Activated CD4-positive, alpha-beta T cell treated with anti-CD3 and anti-CD28 coated beads for 36 hours (primary cell): ENCODE data around the gene TMED3. TPM values are rescaled to one million over a fixed set of nuclear protein-coding genes. Genes with fewer than 3 reads are reported as not detected.

Source experiments
- ATAC-seq: fragments of 200-7000 bp; cut with Tn5 transposase; one replicate; pipeline ENCODE4 v1.10.0; 2021; ENCODE audit warnings: mild to moderate bottlenecking, moderate library complexity
- CTCF ChIA-PET: fragments of 350-600 bp; sonication (Branson Sonifier 250); formaldehyde crosslinking; loops from one replicate; lab custom pipeline; 2021; ENCODE audit warnings: antibody characterized with exemption; lab: Charles Lee
- POLR2A ChIA-PET: fragments of 350-600 bp; sonication (Branson Sonifier 250); formaldehyde crosslinking; loops from one replicate; lab custom pipeline; 2021; ENCODE audit warnings: antibody characterized with exemption, inconsistent platforms; lab: Charles Lee
- DNase-seq: peaks from one replicate; pipeline ENCODE4 v3.0.0-alpha.2; 2020
- H3K27ac Mint-ChIP-seq: one replicate; pipeline ENCODE4 v1.8.0; 2021; ENCODE audit warnings: mixed read lengths
- H3K27me3 Mint-ChIP-seq: one replicate; pipeline ENCODE4 v1.8.0; 2021; ENCODE audit warnings: mixed read lengths
- H3K36me3 Mint-ChIP-seq: one replicate; pipeline ENCODE4 v1.8.0; 2021; ENCODE audit warnings: low read depth, mixed read lengths
- H3K4me1 Mint-ChIP-seq: one replicate; pipeline ENCODE4 v1.8.0; 2021; ENCODE audit warnings: mixed read lengths
- H3K4me3 Mint-ChIP-seq: one replicate; pipeline ENCODE4 v1.8.0; 2021; ENCODE audit warnings: mild to moderate bottlenecking, moderate library complexity, mixed read lengths
- H3K9me3 Mint-ChIP-seq: one replicate; pipeline ENCODE4 v1.8.0; 2021; ENCODE audit warnings: low read depth, mixed read lengths
- intact Hi-C, 2 experiments: fragments of 100-400 bp; cut with DNase I in 1 of 2; cut with micrococcal nuclease in 1 of 2; formaldehyde crosslinking; loops; one replicate each; pipeline versions ENCODE4 v1.14.2 to v1.15.1; 2022 to 2024; cut with DNase I, micrococcal nuclease
- total RNA-seq, 2 experiments: library from RNA; stranded (reverse); gene quantifications; one replicate each; pipeline ENCODE4 v1.2.3, GENCODE V29; 2021

Gene TMED3
- total RNA-seq, 2 experiments from 2014 or later: 33.5 to 37.2 TPM

- Mint-ChIP-seq H3K27ac (no peak overlapping the region), H3K4me3 (no peak overlapping the region), H3K36me3 (peaks cover 5% of the 10 kb centered on the region), H3K9me3 (no peaks in the 10 kb centered on the region), H3K4me1 (no peaks in the 10 kb centered on the region), H3K27me3 (no peaks in the 10 kb centered on the region)
- DNase-seq (no peak), ATAC-seq (no peak)
- POLR2A ChIA-PET: no interaction called here
- CTCF ChIA-PET: no interaction called here
- intact Hi-C loops: no loop called here
These were observed 46.7 kb downstream of the TMED3 start for GRCh38 chr15:79357566-79357965.

- no peaks in the 10 kb centered on the region for H3K4me1 Mint-ChIP-seq
- no peak overlapping the region for H3K27ac Mint-ChIP-seq
- POLR2A ChIA-PET: no interaction called here
- no peak overlapping the region for H3K4me3 Mint-ChIP-seq
- peaks cover 7% of the 10 kb centered on the region for H3K36me3 Mint-ChIP-seq
- H3K27me3 Mint-ChIP-seq: no peaks in the 10 kb centered on the region
- no peaks in the 10 kb centered on the region for H3K9me3 Mint-ChIP-seq
- intact Hi-C loops: no loop called here
- CTCF ChIA-PET: interaction anchor here (2.0 kb wide), 1 partner anchor 23 kb away, joined by 8 read pairs; no protein-coding TSS in a partner anchor
- DNase-seq (no peak), ATAC-seq (no peak)
These were observed 47.2 kb downstream of the TMED3 start for GRCh38 chr15:79358069-79358468.

DNA sequence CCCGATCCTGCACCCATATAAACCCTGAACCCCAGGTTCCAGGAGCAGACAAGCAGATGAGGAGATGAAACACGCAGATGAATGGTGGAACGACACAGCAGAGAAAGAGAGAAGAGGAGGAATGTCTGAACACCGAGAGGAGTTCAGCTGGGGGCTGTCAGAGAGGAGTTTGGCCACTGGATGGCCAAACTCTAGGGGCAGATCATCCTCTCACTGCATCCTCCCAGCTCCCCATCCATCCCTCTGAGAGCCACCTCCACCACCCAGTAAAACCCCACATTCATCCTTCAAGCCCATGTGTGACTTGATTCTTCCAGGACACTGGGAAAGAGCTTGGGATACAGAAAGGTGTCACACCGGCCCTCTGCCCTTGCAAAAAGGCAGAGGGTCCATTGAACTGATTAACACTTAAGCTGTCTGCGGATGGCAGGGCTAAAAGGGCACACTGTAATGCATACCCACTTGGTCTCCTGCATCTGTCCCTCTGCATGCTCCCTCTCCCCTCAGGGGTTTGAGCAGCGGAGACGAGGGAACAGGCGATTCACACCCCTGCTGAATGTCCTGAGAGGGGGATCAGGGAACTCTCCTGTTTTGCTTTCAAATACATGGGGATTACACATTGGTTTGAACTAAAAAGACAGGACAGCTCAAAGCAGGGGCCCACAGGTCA is 53.8 kb downstream of the TMED3 start:
- H3K4me1 Mint-ChIP-seq: no peaks in the 10 kb centered on the region
- no peaks in the 10 kb centered on the region for H3K27me3 Mint-ChIP-seq
- H3K36me3 Mint-ChIP-seq: peaks cover 7% of the 10 kb centered on the region
- DNase-seq: no peak
- no peak overlapping the region for H3K27ac Mint-ChIP-seq
- CTCF ChIA-PET: no interaction called here
- no peak overlapping the region for H3K4me3 Mint-ChIP-seq
- no peak for ATAC-seq
- intact Hi-C loops: no loop called here
- POLR2A ChIA-PET: no interaction called here
- no peaks in the 10 kb centered on the region for H3K9me3 Mint-ChIP-seq

- ChIA-PET CTCF (interaction anchor here (0.5 to 3.3 kb wide), 5 partner anchors 14 to 481 kb away, joined by 3 to 19 read pairs (median 4); no protein-coding TSS in a partner anchor), POLR2A (no interaction called here)
- DNase-seq: no peak
- intact Hi-C loops: no loop called here
- Mint-ChIP-seq H3K36me3 (peaks cover 5% of the 10 kb centered on the region), H3K4me1 (no peaks in the 10 kb centered on the region), H3K4me3 (no peak overlapping the region), H3K9me3 (no peaks in the 10 kb centered on the region), H3K27ac (no peak overlapping the region), H3K27me3 (no peaks in the 10 kb centered on the region)
- no peak for ATAC-seq
These were observed 54.9 kb downstream of the TMED3 start for GRCh38 chr15:79365765-79366164.

GRCh38 chr15:79366691-79367090 is 55.8 kb downstream of the TMED3 start:
- no peak for ATAC-seq
- DNase-seq: no peak
- no peaks in the 10 kb centered on the region for H3K9me3 Mint-ChIP-seq
- no peak overlapping the region for H3K27ac Mint-ChIP-seq
- CTCF ChIA-PET: interaction anchor here (0.8 to 3.3 kb wide), 4 partner anchors 13 to 229 kb away, joined by 3 to 19 read pairs (median 4); no protein-coding TSS in a partner anchor
- POLR2A ChIA-PET: no interaction called here
- no peak overlapping the region for H3K4me3 Mint-ChIP-seq
- intact Hi-C loops: no loop called here
- H3K27me3 Mint-ChIP-seq: no peaks in the 10 kb centered on the region
- no peaks in the 10 kb centered on the region for H3K4me1 Mint-ChIP-seq
- peaks cover 3% of the 10 kb centered on the region for H3K36me3 Mint-ChIP-seq

GRCh38 chr15:79370716-79371115 is 59.8 kb downstream of the TMED3 start:
- no peaks in the 10 kb centered on the region for H3K4me1 Mint-ChIP-seq
- intact Hi-C loops: no loop called here
- no peak for DNase-seq
- POLR2A ChIA-PET: no interaction called here
- ATAC-seq: no peak
- no peak overlapping the region for H3K27ac Mint-ChIP-seq
- no peaks in the 10 kb centered on the region for H3K9me3 Mint-ChIP-seq
- no peak overlapping the region for H3K4me3 Mint-ChIP-seq
- no peaks in the 10 kb centered on the region for H3K36me3 Mint-ChIP-seq
- CTCF ChIA-PET: interaction anchor here (0.8 to 2.0 kb wide), 2 partner anchors 12 to 31 kb away, joined by 3 to 7 read pairs; no protein-coding TSS in a partner anchor
- no peaks in the 10 kb centered on the region for H3K27me3 Mint-ChIP-seq

DNA sequence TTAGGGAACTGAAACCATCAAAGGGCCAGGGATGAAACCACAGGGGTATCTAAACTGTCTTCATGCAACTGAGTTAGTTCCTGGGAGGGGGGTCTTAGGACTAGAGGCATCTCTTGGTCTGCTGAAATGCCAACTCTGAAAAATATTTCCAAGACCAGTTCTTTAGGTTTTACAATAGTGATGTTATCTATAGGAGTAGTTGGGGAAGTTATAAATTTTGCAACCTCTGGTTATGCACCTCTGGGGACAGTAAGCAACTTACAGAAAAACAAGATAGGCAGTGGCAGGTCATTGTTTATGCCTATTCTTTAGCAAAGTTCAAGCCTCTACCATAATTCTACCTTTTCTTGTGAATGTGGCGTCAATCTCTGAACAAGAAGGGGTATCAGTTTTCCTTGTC is 60.7 kb downstream of the TMED3 start:
- Mint-ChIP-seq H3K27ac (no peak overlapping the region), H3K27me3 (no peaks in the 10 kb centered on the region), H3K4me1 (no peaks in the 10 kb centered on the region), H3K36me3 (no peaks in the 10 kb centered on the region), H3K4me3 (no peak overlapping the region), H3K9me3 (no peaks in the 10 kb centered on the region)
- intact Hi-C loops: no loop called here
- ChIA-PET POLR2A (no interaction called here), CTCF (no interaction called here)
- DNase-seq (no peak), ATAC-seq (no peak)

DNA sequence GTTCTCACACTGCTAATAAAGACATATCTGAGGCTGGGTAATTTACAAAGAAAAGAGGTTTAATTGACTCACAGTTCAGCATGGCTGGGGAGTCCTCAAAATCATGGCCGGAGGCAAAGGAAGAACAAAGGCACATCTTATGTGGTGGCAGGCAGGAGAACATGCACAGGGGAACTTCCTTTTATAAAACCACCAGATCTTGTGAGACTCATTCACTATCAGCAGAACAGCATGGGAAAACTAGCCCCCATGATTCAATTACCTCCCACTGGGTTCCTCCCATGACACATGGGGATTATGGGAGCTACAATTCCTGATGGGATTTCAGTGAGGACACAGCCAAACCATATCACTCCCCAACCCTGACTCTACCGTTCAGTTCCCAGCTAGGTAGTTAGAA is 61.5 kb downstream of the TMED3 start:
- intact Hi-C loops: no loop called here
- POLR2A ChIA-PET: no interaction called here
- Mint-ChIP-seq H3K36me3 (no peaks in the 10 kb centered on the region), H3K27ac (no peak overlapping the region), H3K27me3 (no peaks in the 10 kb centered on the region), H3K4me1 (no peaks in the 10 kb centered on the region), H3K9me3 (no peaks in the 10 kb centered on the region), H3K4me3 (no peak overlapping the region)
- ATAC-seq: no peak
- CTCF ChIA-PET: interaction anchor here (0.9 kb wide), 1 partner anchor 9 kb away, joined by 3 read pairs; no protein-coding TSS in a partner anchor
- DNase-seq: no peak

Other genes with a start within 250 kb of the TMED3 start
- not detected for gene RASGRF1, start 220.3 kb upstream of the TMED3 start, total RNA-seq
- not detected for gene ANKRD34C, start 28.4 kb upstream of the TMED3 start, total RNA-seq
- under 1 TPM; 0.39 to 0.51 TPM for gene MINAR1, start 121.2 kb downstream of the TMED3 start, total RNA-seq